ENCODE results near the gene GAMT. TPM values are rescaled to one million over a fixed set of nuclear protein-coding genes. Genes with fewer than 3 reads are reported as not detected.

GAMT gene
- total and polyA plus RNA-seq, 2 of the 13 experiments (the other 11 are each of a cell fraction or from before 2014, with no cell fraction given), result 115 to 124 TPM

DNA sequence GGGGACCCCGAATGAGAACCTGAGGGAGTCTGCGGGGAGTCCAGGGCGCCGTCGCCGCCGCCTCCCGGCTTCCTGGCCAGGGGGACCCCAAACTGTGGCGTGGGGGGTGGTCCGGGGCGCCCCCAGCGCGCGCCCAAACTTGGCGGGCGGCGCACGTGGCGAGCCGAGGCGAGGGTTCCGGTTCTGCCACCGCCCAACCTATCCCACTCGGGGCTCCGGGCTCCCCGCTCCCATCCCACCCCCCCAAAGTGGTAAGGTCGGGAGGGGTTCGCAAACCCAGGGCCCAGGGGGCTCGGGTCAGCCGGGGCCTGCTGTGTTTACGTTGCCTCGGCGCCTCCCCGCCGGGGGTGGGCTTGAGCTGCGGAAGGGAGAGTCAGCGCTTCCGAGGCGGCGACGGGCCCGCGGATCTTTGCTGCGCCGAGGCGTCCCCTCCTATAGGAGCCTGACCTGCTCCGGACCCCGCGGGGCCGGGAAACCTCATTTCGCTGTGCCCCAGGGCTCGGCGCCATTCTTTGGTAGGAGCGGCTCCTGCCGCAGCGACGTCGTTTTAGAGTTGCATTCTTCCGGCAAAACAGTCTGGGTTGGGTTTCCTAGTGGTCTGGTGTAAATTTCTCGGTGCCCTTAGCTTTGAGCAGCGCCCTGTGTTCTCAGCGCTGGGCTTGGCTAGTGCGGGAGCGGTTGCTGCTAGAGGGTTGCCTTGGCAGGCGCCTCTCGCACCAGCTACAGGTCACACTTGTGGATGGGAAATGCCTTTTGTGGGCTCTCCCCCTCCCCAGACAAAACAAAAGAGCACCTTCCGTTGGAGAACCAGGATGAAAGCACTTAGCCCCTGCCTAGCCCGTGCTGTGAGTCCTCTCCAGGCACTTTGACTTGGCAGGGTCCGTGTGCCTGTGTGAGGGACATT is 7.2 kb upstream of the GAMT start (continued):
- TF ChIP-seq, protein P1, sequence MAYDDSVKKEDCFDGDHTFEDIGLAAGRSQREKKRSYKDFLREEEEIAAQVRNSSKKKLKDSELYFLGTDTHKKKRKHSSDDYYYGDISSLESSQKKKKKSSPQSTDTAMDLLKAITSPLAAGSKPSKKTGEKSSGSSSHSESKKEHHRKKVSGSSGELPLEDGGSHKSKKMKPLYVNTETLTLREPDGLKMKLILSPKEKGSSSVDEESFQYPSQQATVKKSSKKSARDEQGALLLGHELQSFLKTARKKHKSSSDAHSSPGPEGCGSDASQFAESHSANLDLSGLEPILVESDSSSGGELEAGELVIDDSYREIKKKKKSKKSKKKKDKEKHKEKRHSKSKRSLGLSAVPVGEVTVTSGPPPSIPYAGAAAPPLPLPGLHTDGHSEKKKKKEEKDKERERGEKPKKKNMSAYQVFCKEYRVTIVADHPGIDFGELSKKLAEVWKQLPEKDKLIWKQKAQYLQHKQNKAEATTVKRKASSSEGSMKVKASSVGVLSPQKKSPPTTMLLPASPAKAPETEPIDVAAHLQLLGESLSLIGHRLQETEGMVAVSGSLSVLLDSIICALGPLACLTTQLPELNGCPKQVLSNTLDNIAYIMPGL (CRISPR knock-in tag; IDR thresholded peaks at IDR 0.05; ENCODE audit: borderline replicate concordance in 1 of 2, low read depth in 1 of 2), result peak in 1 of 2 experiments; percentile 61
- TF ChIP-seq MED8 (CRISPR knock-in tag; IDR thresholded peaks at IDR 0.05; ENCODE audit: insufficient replicate concordance) (no peak), ISL2 (CRISPR knock-in tag; IDR thresholded peaks at IDR 0.05) (no peak), NFKBIZ (CRISPR knock-in tag; IDR thresholded peaks at IDR 0.05) (no peak), ZNF225 (CRISPR knock-in tag; IDR thresholded peaks at IDR 0.05) (no peak), ZNF788 (CRISPR knock-in tag; IDR thresholded peaks at IDR 0.05; ENCODE audit: borderline replicate concordance) (no peak), ZSCAN22 (CRISPR knock-in tag; IDR thresholded peaks at IDR 0.05) (no peak), FIP1L1 (IDR thresholded peaks at IDR 0.05; ENCODE audit: borderline replicate concordance, insufficient read depth, low read depth, low read length) (no peak), NR2F2 (IDR thresholded peaks at IDR 0.05; ENCODE audit: borderline replicate concordance, low read depth) (no peak), ZNF547 (CRISPR knock-in tag; IDR thresholded peaks at IDR 0.05) (no peak; the same call in 1 of the 2 replicates), SYNCRIP (IDR thresholded peaks at IDR 0.05; ENCODE audit: insufficient read depth, low read depth, low read length) (no peak), ZKSCAN1 (IDR thresholded peaks at IDR 0.05; ENCODE audit: low read length) (no peak), SIN3A (IDR thresholded peaks at IDR 0.05; ENCODE audit: borderline replicate concordance, low read depth, low read length) (0 out of 2 replicates have a peak, but pooled peaks have one; percentile 10)
- TF ChIP-seq, protein P2, sequence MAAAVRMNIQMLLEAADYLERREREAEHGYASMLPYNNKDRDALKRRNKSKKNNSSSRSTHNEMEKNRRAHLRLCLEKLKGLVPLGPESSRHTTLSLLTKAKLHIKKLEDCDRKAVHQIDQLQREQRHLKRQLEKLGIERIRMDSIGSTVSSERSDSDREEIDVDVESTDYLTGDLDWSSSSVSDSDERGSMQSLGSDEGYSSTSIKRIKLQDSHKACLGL (CRISPR knock-in tag; IDR thresholded peaks at IDR 0.05), result peak; percentile 73; the same call in 1 of the 2 replicates
- TF ChIP-seq, protein P3, sequence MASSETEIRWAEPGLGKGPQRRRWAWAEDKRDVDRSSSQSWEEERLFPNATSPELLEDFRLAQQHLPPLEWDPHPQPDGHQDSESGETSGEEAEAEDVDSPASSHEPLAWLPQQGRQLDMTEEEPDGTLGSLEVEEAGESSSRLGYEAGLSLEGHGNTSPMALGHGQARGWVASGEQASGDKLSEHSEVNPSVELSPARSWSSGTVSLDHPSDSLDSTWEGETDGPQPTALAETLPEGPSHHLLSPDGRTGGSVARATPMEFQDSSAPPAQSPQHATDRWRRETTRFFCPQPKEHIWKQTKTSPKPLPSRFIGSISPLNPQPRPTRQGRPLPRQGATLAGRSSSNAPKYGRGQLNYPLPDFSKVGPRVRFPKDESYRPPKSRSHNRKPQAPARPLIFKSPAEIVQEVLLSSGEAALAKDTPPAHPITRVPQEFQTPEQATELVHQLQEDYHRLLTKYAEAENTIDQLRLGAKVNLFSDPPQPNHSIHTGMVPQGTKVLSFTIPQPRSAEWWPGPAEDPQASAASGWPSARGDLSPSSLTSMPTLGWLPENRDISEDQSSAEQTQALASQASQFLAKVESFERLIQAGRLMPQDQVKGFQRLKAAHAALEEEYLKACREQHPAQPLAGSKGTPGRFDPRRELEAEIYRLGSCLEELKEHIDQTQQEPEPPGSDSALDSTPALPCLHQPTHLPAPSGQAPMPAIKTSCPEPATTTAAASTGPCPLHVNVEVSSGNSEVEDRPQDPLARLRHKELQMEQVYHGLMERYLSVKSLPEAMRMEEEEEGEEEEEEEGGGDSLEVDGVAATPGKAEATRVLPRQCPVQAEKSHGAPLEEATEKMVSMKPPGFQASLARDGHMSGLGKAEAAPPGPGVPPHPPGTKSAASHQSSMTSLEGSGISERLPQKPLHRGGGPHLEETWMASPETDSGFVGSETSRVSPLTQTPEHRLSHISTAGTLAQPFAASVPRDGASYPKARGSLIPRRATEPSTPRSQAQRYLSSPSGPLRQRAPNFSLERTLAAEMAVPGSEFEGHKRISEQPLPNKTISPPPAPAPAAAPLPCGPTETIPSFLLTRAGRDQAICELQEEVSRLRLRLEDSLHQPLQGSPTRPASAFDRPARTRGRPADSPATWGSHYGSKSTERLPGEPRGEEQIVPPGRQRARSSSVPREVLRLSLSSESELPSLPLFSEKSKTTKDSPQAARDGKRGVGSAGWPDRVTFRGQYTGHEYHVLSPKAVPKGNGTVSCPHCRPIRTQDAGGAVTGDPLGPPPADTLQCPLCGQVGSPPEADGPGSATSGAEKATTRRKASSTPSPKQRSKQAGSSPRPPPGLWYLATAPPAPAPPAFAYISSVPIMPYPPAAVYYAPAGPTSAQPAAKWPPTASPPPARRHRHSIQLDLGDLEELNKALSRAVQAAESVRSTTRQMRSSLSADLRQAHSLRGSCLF (CRISPR knock-in tag; IDR thresholded peaks at IDR 0.05; ENCODE audit: borderline replicate concordance), result no peak
- TF ChIP-seq, protein P4, sequence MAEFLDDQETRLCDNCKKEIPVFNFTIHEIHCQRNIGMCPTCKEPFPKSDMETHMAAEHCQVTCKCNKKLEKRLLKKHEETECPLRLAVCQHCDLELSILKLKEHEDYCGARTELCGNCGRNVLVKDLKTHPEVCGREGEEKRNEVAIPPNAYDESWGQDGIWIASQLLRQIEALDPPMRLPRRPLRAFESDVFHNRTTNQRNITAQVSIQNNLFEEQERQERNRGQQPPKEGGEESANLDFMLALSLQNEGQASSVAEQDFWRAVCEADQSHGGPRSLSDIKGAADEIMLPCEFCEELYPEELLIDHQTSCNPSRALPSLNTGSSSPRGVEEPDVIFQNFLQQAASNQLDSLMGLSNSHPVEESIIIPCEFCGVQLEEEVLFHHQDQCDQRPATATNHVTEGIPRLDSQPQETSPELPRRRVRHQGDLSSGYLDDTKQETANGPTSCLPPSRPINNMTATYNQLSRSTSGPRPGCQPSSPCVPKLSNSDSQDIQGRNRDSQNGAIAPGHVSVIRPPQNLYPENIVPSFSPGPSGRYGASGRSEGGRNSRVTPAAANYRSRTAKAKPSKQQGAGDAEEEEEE (CRISPR knock-in tag; IDR thresholded peaks at IDR 0.05; ENCODE audit: borderline replicate concordance), result no peak

Measured in HepG2 (cell line).